AG04449 (cell line): ENCODE data around the gene SAXO1.

Source experiments
- CTCF ChIA-PET: fragments of 350-600 bp; formaldehyde crosslinking; extraction: SDS; loops from one replicate; lab custom pipeline; 2021; ENCODE audit warnings: antibody characterized with exemption; lab: Yijun Ruan, JAX
- POLR2A ChIA-PET: fragments of 400-600, 350-600 bp; formaldehyde crosslinking; extraction: SDS; loops from one replicate; lab custom pipeline; 2020; ENCODE audit warnings: antibody characterized with exemption, inconsistent platforms; lab: Yijun Ruan, JAX
- DNase-seq: peaks from one replicate; pipeline ENCODE4 v3.0.0-alpha.2; 2010; ENCODE audit warnings: low read depth, low spot score
- H3K4me3 ChIP-seq: 2 replicates; pipeline ENCODE4 v1.5.1; 2011; ENCODE audit warnings: low read depth, mild to moderate bottlenecking, control low read depth, low read length
- CTCF ChIP-seq: IDR thresholded peaks from one replicate; pipeline ENCODE4 v1.5.1; 2011; ENCODE audit warnings: mild to moderate bottlenecking, moderate library complexity, low read length, control low read depth, inconsistent platforms; ENCODE audit not compliant: insufficient read depth; ENCODE audit errors: missing control alignments

The SAXO1 gene

GRCh38 chr9:19033015-19033414, at the start of gene SAXO1:
Gene SAXO1 (minus strand): TSS chr9:19033209. CDS start chr9:19032908, 301 bp downstream.
- DNase-seq = no peak
- no peak for TF ChIP-seq CTCF
- CTCF ChIA-PET = interaction anchor here (0.8 to 1.8 kb wide), 4 partner anchors 11 to 582 kb away, joined by 3 to 8 read pairs (median 6); no protein-coding TSS in a partner anchor
- no peak within 1 kb of the TSS for H3K4me3 ChIP-seq
- POLR2A ChIA-PET = no interaction called here

GRCh38 chr9:19074836-19075235, 41.8 kb upstream of the SAXO1 start:
- TF ChIP-seq CTCF = no peak
- POLR2A ChIA-PET = interaction anchor here (0.9 kb wide), 1 partner anchor 26 kb away, joined by 4 read pairs; the partner anchor contains the start of gene RRAGA
- CTCF ChIA-PET = interaction anchor here (0.7 to 2.3 kb wide), 3 partner anchors 11 to 99 kb away, joined by 3 to 6 read pairs (median 3); no protein-coding TSS in a partner anchor
- H3K4me3 ChIP-seq = no peak overlapping the region
- DNase-seq = no peak

GRCh38 chr9:19074229-19074628, 41.2 kb upstream of the SAXO1 start:
- no peak for DNase-seq
- POLR2A ChIA-PET = interaction anchor here (0.9 kb wide), 1 partner anchor 25 kb away, joined by 4 read pairs; the partner anchor contains the start of gene RRAGA
- CTCF ChIA-PET = interaction anchor here (1.0 to 2.3 kb wide), 2 partner anchors 12 to 99 kb away, joined by 3 to 6 read pairs; no protein-coding TSS in a partner anchor
- no peak for TF ChIP-seq CTCF
- no peak overlapping the region for H3K4me3 ChIP-seq

GRCh38 chr9:19057033-19057432, 24.0 kb upstream of the SAXO1 start:
- no peak for DNase-seq
- ChIA-PET CTCF (interaction anchor here (0.6 to 1.6 kb wide), 2 partner anchors 8 to 56 kb away, joined by 3 to 4 read pairs; partner anchors contain the start of gene RRAGA), POLR2A (no interaction called here)
- no peak overlapping the region for H3K4me3 ChIP-seq
- TF ChIP-seq CTCF = no peak

GRCh38 chr9:19050637-19051591, 17.9 kb upstream of the SAXO1 start:
- H3K4me3 ChIP-seq = peak overlapping the region; percentile 69
- ChIA-PET CTCF (interaction anchor here (0.8 to 4.9 kb wide), 8 partner anchors 11 to 414 kb away, joined by 3 to 82 read pairs (median 6); no protein-coding TSS in a partner anchor), POLR2A (interaction anchor here (0.9 to 1.2 kb wide), 2 partner anchors 123 to 133 kb away, joined by 3 to 4 read pairs; no protein-coding TSS in a partner anchor)
- DNase-seq = no peak
- no peak for TF ChIP-seq CTCF
